Stomach (tissue), 9 donors: Measurements from ENCODE around the gene MEIOSIN. TPM values are rescaled to one million over a fixed set of nuclear protein-coding genes. Genes with fewer than 3 reads are reported as not detected.

Source experiments
- DNase-seq, 2 donors: peaks; one replicate each; pipeline versions ENCODE4 v3.0.0 to v3.0.0-alpha.2; 2013 to 2019
- H3K27ac ChIP-seq, 5 donors: fragments of 200-600 bp in 4 of 5; sonication (generic) in 4 of 5; one replicate each; pipeline ENCODE4 v1.5.1; 2013 to 2019; ENCODE audit warnings: mild to moderate bottlenecking in 1 of 5, moderate library complexity in 1 of 5
- H3K27me3 ChIP-seq, 3 donors: fragments of 200-600 bp; sonication (generic); one replicate each; pipeline ENCODE4 v1.5.1; 2017 to 2019; ENCODE audit warnings: mixed run types in 1 of 3
- H3K36me3 ChIP-seq, 4 donors: fragments of 200-600 bp; sonication (generic); 1 replicate in 3 of 4; 2 replicates in 1 of 4; pipeline ENCODE4 v1.5.1; 2016 to 2019
- H3K4me1 ChIP-seq, 4 donors: fragments of 200-600 bp; sonication (generic); one replicate each; pipeline ENCODE4 v1.5.1; 2016 to 2019
- H3K4me3 ChIP-seq, 4 donors: fragments of 200-600 bp; sonication (generic) in 3 of 4; one replicate each; pipeline ENCODE4 v1.5.1; 2016 to 2019; ENCODE audit warnings: mild to moderate bottlenecking in 1 of 4
- H3K9me3 ChIP-seq, 4 donors: fragments of 200-600 bp; sonication (generic); one replicate each; pipeline ENCODE4 v1.5.1; 2016 to 2019
- EP300 ChIP-seq: sonication (generic); formaldehyde crosslinking; IDR thresholded peaks from one replicate; pipeline ENCODE4 v1.6.1; 2017; ENCODE audit warnings: antibody characterized with exemption
- POLR2A ChIP-seq, 4 donors: fragments of 450-650 bp; IDR thresholded peaks; one replicate each; pipeline ENCODE4 v1.6.1; 2016; ENCODE audit warnings: antibody characterized with exemption in 4 of 4, control low read depth in 2 of 4, mild to moderate bottlenecking in 1 of 4, moderate library complexity in 1 of 4
- POLR2AphosphoS5 ChIP-seq, 3 donors: sonication (generic); formaldehyde crosslinking; IDR thresholded peaks; one replicate each; pipeline ENCODE4 v1.6.1; 2016; ENCODE audit warnings: antibody characterized with exemption in 3 of 3
- WGBS, 5 donors: extraction: QIAGEN DNeasy Blood & Tissue Kit in 3 of 5; methylation state at CpG; one replicate each; pipeline versions ENCODE4 v1.1.5 to v1.1.7; 2013 to 2018; 5-methylcytosine and 5-hydroxymethylcytosine counted together
- intact Hi-C: fragments of 100-400 bp; cut with DNase I; formaldehyde crosslinking; loops from one replicate; pipeline ENCODE4 v1.15.1; 2023; ENCODE audit warnings: low total_unique reads
- polyA plus RNA-seq, 3 donors: library from polyadenylated mRNA; stranded (reverse); fragments of 200-250 nt; gene quantifications; one replicate each; pipeline ENCODE4 v1.2.3, GENCODE V29; 2013
- total RNA-seq, 5 donors: library from RNA; depleted of rRNA; stranded (reverse); fragments of >200 nt; gene quantifications; one replicate each; pipeline versions ENCODE4 v1.1.0 to v1.2.3, GENCODE V29; 2014 to 2016
- TF ChIP-seq, protein P1 (sequence below), 7 experiments: fragments of 450-650 bp in 4 of 7; fragments of 200-600 bp in 3 of 7; sonication (generic) in 3 of 7; IDR thresholded peaks; one replicate each; pipeline ENCODE4 v1.5.1; 2016 to 2019; ENCODE audit warnings: antibody characterized with exemption in 7 of 7, control low read depth in 2 of 7, mild to moderate bottlenecking in 1 of 7
- donor health status: healthy with polysubstance abuse.
- donor health status: Bipolar disorder and iron deficiency.
- donor health status: healthy.

Gene MEIOSIN
- total and polyA plus RNA-seq, 8 donors, result not detected

DNA sequence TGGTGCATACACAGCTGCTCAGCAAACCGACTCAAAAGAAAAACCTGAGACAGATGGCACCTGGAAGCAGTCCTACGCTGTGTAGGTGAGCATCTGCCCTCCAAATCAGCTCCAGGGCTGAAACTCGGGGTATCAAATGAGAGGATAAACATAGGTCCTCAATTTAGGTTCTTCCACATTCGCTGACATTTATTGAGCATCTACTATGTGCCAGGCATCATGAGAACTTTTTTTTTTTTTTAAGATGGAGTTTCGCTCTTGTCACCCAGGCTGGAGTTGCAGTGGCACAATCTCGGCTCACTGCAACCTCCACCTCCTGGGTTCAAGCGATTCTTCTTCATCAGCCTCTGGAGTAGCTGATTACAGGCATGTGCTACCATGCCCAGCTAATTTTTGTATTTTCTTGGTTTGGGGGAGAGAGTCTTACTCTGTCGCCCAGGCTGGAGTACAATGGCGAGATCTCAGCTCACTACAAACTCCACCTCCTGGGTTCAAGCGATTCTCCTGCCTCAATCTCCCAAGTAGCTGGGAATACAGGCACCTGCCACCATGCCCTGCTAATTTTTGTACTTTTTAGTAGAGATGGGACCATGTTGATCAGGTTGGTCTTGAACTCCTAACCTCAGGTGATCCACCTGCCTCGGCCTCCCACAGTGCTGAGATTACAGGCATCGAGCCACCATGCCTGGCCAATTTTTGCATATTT is 27.4 kb upstream of the MEIOSIN start:
- peaks cover 0 to 16% (median 5%) of the 10 kb centered on the region in 4 donors for H3K4me1 ChIP-seq
- 88 to 96% (median 95%) methylated on average over 12 of the region's 12 CpGs for WGBS, 5 donors
- H3K27me3 ChIP-seq, result no peaks in the 10 kb centered on the region
- TF ChIP-seq, protein P1, sequence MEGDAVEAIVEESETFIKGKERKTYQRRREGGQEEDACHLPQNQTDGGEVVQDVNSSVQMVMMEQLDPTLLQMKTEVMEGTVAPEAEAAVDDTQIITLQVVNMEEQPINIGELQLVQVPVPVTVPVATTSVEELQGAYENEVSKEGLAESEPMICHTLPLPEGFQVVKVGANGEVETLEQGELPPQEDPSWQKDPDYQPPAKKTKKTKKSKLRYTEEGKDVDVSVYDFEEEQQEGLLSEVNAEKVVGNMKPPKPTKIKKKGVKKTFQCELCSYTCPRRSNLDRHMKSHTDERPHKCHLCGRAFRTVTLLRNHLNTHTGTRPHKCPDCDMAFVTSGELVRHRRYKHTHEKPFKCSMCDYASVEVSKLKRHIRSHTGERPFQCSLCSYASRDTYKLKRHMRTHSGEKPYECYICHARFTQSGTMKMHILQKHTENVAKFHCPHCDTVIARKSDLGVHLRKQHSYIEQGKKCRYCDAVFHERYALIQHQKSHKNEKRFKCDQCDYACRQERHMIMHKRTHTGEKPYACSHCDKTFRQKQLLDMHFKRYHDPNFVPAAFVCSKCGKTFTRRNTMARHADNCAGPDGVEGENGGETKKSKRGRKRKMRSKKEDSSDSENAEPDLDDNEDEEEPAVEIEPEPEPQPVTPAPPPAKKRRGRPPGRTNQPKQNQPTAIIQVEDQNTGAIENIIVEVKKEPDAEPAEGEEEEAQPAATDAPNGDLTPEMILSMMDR (IDR thresholded peaks at IDR 0.05), result no peak
- no peak for TF ChIP-seq POLR2AphosphoS5 (IDR thresholded peaks at IDR 0.05)
- no peak for TF ChIP-seq POLR2A (IDR thresholded peaks at IDR 0.05)
- no peak for TF ChIP-seq EP300
- no peak overlapping the region for H3K27ac ChIP-seq
- no peak overlapping the region for H3K4me3 ChIP-seq
- intact Hi-C loops, result no loop called here
- H3K36me3 ChIP-seq, result peaks cover 7 to 38% (median 30%) of the 10 kb centered on the region in 4 donors
- no peak for DNase-seq
- H3K9me3 ChIP-seq, result no peaks in the 10 kb centered on the region

DNA sequence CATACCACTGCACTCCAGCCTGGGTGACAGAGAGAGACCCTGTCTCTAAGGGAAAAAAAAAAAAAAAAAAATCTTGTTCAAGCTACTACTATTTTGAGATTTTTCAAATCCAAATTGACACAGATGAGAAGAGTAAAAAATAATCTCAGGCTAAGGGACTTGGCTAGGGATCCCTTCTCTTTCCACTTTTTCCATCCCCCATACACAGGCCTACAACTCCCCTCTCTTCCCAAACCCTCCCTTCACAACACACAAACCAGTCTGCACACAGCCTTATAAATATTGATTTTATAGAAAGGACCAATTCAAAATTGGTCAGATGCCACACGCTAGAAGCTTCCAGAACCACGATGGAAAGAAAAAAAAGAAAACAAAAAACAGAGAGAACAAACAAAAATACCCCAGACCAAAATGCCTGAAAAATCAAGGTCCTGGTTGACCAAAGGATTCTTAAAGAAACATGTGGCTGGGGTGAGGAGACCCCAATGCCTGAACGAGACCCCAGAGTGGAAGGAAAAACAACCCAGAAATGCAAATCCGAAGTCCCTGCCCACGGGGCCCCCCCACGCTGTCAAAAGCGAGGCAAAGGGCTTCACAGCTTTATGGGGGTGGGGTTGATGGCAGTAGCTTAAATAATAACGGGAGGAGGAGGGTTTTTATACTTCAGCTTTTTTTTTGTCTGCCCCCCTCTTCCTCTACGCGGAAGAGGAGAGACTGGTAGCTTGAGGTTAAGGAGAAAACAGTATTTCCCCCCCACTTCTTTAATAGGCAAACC is 22.7 kb upstream of the MEIOSIN start:
- no peaks in the 10 kb centered on the region for H3K9me3 ChIP-seq
- peak overlapping the region in 2 of 5 donors; percentile 20 to 49 for H3K27ac ChIP-seq
- TF ChIP-seq, protein P1 (IDR thresholded peaks at IDR 0.05), result no peak
- no peak for TF ChIP-seq POLR2AphosphoS5 (IDR thresholded peaks at IDR 0.05)
- no peaks in the 10 kb centered on the region for H3K27me3 ChIP-seq
- peaks cover 22 to 36% (median 30%) of the 10 kb centered on the region in 4 donors for H3K36me3 ChIP-seq
- no peak for DNase-seq
- WGBS, 5 donors, result 41 to 59% (median 55%) methylated on average over 10 of the region's 10 CpGs
- H3K4me3 ChIP-seq, result no peak overlapping the region
- intact Hi-C loops, result no loop called here
- H3K4me1 ChIP-seq, result peaks cover 0 to 29% (median 6%) of the 10 kb centered on the region in 4 donors

DNA sequence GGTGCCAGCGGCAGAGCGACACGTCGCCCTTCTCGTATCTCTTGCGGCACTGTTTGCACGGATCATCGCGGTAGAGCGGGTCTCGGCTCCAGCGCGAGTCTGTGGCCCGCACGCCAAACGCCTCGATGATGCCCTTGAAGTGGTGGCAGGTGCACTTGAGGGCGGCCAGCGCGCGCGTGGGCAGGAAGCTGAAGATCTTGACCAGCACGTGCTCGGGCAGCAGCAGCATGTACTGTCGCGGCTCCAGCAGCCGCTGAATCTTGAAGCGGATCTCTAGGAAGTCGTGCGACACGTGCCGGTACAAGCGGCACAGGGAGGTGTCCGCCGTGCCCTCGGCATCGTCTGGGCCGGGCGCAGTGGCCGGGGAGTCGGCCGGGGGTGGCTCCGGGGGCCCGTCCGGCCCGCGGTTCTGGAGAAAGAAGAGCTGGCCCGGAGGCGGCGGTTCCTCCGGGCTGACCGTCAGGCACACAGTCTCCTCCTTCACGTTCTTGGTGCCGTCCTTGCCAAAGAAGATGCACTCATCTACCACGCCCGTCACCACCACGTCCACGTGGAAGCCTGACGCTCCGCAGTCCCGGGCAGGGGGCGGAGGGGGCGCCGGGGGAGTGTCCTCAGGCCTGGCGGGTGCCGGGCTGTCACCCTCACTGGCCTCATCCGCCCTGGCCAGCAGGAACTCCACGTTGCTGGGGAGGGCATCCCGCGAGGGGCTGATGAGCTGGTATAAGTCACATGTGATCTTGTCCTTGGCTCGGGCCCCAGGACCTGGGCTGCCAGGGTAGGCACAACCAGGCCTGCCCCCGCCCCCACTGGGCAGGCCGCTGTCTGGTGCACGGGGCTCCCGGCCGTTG is 21.2 kb upstream of the MEIOSIN start:
- Histone ChIP-seq H3K27me3 (no peaks in the 10 kb centered on the region), H3K4me1 (peaks cover 11 to 36% (median 13%) of the 10 kb centered on the region in 4 donors), H3K9me3 (no peaks in the 10 kb centered on the region), H3K4me3 (no peak overlapping the region), H3K27ac (peak overlapping the region in 1 of 5 donors; percentile 49), H3K36me3 (peaks cover 22 to 36% (median 30%) of the 10 kb centered on the region in 4 donors)
- intact Hi-C loops, result no loop called here
- peak in 1 of 2 donors; percentile 15 for DNase-seq
- TF ChIP-seq POLR2AphosphoS5 (IDR thresholded peaks at IDR 0.05), result no peak
- no peak for TF ChIP-seq POLR2A (IDR thresholded peaks at IDR 0.05)
- no peak for TF ChIP-seq EP300
- TF ChIP-seq, protein P1 (IDR thresholded peaks at IDR 0.05), result no peak
- 92 to 94% (median 93%) methylated on average over 58 to 76 of the region's 76 CpGs for WGBS, 5 donors

DNA sequence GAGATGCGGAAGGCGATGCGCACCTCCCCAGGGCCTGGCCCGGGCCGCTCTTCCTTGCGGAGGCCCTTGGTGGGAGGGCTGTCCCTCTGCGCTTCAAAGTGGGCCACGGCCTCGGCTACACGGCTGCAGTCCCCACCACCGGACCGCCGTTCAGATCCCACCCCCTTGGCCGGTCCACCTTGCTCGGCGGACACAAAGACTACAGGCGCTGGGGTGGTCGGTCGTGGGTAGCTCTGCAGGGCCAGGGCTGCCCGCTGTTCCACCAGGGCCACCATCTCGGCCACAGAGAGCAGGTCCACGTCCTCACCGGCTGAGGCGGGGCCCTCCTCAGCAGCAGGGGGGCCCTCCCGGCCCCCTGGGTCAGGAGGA is 20.6 kb upstream of the MEIOSIN start:
- no peaks in the 10 kb centered on the region for H3K27me3 ChIP-seq
- no peaks in the 10 kb centered on the region for H3K9me3 ChIP-seq
- no peak overlapping the region for H3K27ac ChIP-seq
- peaks cover 22 to 36% (median 30%) of the 10 kb centered on the region in 4 donors for H3K36me3 ChIP-seq
- TF ChIP-seq POLR2AphosphoS5 (IDR thresholded peaks at IDR 0.05), result no peak
- no peak for TF ChIP-seq POLR2A (IDR thresholded peaks at IDR 0.05)
- TF ChIP-seq, protein P1 (IDR thresholded peaks at IDR 0.05), result no peak
- TF ChIP-seq EP300, result no peak
- H3K4me3 ChIP-seq, result no peak overlapping the region
- H3K4me1 ChIP-seq, result peaks cover 11 to 31% (median 13%) of the 10 kb centered on the region in 4 donors
- intact Hi-C loops, result no loop called here
- no peak for DNase-seq
- 93 to 99% (median 95%) methylated on average over 22 to 25 of the region's 25 CpGs; no CpG with 5 or more reads in 1 of the 5 donors for WGBS, 5 donors
